Stromal cell of bone marrow (primary cell): ENCODE measurements around the gene CFAP61.

Source experiments
- DNase-seq: peaks from one replicate; pipeline ENCODE4 v3.0.0-alpha.2; 2012; ENCODE audit warnings: low read depth

The CFAP61 gene

GRCh38 chr20:20398123-20398522, 345.8 kb downstream of the CFAP61 start:
- DNase-seq = no peak

DNA sequence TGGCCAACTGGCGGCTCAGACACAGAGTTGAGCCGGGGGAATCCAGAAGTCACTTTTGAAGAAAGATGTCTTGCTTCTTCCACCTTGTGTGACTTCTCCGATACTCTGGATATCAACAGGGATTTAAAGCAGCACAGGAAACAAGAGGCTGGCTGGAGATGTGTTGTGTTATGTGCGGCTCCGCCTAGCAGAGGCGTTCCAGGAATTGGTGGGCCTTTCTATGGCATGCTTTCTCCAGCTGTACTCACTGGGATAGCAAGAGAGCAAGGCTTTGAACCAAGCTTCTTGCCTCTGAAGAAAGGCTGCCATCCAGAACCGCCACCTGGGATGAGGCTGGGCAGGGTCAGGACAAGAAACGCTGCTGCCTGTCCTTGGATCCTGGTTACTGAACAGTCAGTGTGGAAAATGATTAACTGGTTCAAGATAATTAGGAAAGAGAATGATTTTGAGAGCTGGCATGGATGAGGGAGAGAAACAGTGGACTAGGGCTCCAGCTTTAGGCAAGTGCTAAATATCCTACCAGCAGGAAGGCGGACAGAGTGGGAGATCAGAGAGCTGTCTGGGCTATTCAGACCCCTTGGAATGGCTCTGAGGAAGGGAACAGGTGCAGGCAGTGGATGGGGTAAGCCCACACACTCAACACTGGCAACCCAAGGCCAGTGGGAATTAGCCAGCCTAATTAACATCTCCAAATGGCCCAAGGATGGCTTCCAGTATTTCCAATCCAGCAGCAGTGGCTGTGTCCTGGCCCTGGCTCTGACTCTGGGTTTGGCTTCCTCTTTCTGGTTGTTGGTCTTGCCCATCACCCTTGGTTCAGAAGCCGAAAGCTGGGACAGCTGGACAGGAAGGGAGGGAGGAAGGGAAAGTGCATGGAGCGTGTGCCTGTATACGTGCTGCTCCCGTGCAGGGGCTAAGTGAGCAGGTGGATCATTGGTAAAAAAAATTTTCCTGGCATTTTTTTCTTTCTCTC, 347.5 kb downstream of the CFAP61 start:
- no peak for DNase-seq

DNA sequence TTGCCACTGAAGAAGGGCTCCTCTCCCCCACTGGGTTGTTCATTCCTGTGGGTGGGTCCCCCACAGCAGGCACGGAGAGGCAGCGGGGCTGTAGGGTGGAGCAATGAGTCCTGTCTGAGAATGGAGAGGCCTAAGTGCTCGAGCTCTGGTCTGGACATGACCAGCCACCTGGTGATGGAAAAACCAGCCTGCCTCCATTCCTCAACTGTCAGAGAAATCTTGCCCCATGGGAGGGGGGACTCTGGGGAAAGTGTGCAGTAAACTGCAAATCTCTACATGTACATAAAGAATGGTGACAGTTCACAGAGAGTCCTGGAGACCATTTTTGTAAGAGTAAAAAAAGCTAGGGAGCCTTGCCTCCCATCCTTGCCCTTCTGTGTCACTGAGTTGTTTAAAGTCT, 349.7 kb downstream of the CFAP61 start:
- DNase-seq = no peak

DNA sequence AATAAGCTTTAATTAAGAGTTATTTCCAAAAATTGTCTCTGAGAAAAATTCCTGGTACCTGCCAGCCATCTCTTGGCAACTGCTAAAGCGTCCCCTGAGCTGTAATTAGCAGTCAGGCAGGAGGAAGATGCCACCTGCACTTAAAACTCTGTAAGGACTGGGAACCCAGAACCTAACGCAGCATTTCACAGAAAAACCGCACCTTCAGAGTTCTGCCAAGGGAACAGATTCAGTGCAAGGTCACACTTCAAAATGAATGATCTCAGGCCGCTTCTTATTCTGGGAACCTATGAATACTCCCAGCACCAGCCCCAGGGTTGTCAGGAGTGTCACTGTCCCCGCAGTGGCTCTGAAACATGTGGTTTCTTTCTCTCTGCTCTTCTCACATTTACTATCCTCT, 352.3 kb downstream of the CFAP61 start:
- DNase-seq = no peak

- no peak for DNase-seq
Measured at GRCh38 chr20:20405623-20406022, 353.3 kb downstream of the CFAP61 start.

GRCh38 chr20:20406306-20406705, 354.0 kb downstream of the CFAP61 start:
- DNase-seq = no peak

- no peak for DNase-seq
Measured at GRCh38 chr20:20407891-20408805, 355.8 kb downstream of the CFAP61 start.

- DNase-seq = no peak
Measured at GRCh38 chr20:20409331-20409730, 357.0 kb downstream of the CFAP61 start.
